AG09309 (cell line): ENCODE results near the gene SLC23A1.
"Not testable (repeated sequence)": the region's sequence is repeated elsewhere in the genome, so short reads cannot be mapped to it uniquely, and the experiment has no call there.

Experiments
- DNase-seq: peaks from one replicate; pipeline ENCODE4 v3.0.0-alpha.2; 2010; ENCODE audit warnings: low read depth
- H3K4me3 ChIP-seq: 2 replicates; pipeline ENCODE4 v1.5.1; 2011; ENCODE audit warnings: mild to moderate bottlenecking, low read depth, low read length, moderate library complexity; ENCODE audit not compliant: control insufficient read depth
- CTCF ChIP-seq: IDR thresholded peaks from 2 replicates; pipeline ENCODE4 v1.5.1; 2011; ENCODE audit warnings: mild to moderate bottlenecking, low read depth, low read length, inconsistent platforms; ENCODE audit not compliant: insufficient read depth, control insufficient read depth; ENCODE audit errors: missing control alignments

The SLC23A1 gene

DNA sequence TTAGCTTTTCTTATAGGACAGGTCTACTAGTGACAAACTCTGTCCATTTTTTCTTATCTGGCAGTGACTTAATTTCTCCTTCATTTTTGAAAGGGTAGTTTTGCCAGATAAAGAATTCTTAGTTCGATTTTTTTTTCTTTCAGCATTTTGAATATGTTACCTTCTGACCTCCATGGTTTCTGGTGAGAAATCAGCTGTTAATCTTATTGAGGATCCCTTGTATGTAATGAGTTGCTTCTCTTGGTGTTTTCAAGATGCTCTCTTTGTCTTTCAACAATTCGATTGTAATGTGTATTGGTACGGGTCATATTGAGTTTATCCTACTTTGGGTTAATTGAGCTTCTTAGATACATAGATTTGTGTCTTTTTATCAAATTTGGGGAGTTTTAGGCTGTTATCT lies 28.9 kb downstream of the SLC23A1 start:
- no peak for TF ChIP-seq CTCF
- H3K4me3 ChIP-seq: no peak overlapping the region
- no peak for DNase-seq

- not testable (repeated sequence) for DNase-seq, H3K4me3 ChIP-seq
Measured at GRCh38 chr5:139347863-139348262, 35.2 kb downstream of the SLC23A1 start.

DNA sequence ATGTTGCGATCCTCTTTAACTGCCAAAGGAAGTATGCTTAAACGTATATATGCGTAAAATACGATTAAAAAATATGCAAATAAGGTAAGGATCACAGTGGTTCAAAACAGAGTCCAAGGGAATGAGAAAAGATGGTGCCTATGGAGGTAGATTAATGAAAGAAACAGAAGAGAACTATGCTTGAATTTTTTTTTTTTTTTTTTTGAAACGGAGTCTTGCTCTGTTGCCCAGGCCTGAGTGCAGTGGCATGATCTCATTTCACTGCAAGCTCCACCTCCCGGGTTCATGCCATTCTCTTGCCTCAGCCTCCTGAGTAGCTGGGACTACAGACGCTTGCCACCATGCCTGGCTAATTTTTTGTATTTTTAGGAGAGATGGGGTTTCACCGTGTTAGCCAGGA lies 37.7 kb downstream of the SLC23A1 start:
- not testable (repeated sequence) for H3K4me3 ChIP-seq, DNase-seq

- no peak for DNase-seq
- TF ChIP-seq CTCF: no peak
- H3K4me3 ChIP-seq: no peak overlapping the region
Measured at GRCh38 chr5:139344177-139344576, 38.9 kb downstream of the SLC23A1 start.

DNA sequence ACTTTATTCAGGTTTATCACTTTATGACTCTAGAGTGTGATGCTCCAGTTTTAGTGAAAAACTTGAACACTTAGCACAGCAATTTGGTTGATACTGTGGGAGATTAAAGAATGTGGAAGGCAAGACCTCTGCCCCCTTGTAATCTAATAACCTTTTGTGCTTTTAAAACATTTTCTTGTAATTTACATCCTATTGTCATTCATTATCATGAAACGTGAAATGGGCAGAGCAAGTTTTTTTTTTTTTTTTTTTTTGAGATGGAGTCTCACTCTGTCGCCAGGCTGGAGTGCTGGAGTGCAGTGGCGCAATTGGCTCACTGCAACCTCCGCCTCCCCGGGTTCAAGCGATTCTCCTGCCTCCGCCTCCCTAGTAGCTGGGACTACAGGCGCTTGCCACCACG lies 39.6 kb downstream of the SLC23A1 start:
- DNase-seq: no peak
- H3K4me3 ChIP-seq: peak overlapping the region; percentile 75
- TF ChIP-seq CTCF: no peak

GRCh38 chr5:139342423-139342723 lies 40.7 kb downstream of the SLC23A1 start:
- DNase-seq: no peak
- TF ChIP-seq CTCF: no peak
- H3K4me3 ChIP-seq: peak overlapping the region; percentile 75

- DNase-seq: peak; percentile 86
- peak; percentile 77 for TF ChIP-seq CTCF
- H3K4me3 ChIP-seq: peak within 1 kb of the TSS; percentile 75
Measured at GRCh38 chr5:139341689-139342422, 41.2 kb downstream of the SLC23A1 start, which contains the start of gene PAIP2. PAIP2 (plus strand) TSS chr5:139341854; CDS start chr5:139363785, 21,931 bp downstream.

- peak overlapping the region; percentile 75 for H3K4me3 ChIP-seq
- no peak for TF ChIP-seq CTCF
- no peak for DNase-seq
Measured at GRCh38 chr5:139341187-139341688, 41.9 kb downstream of the SLC23A1 start.
